A549 treated with AZD2906 at 1 μM for 4 hours (cell line): Measurements from ENCODE around the gene SHLD1. TPM values are rescaled to one million over a fixed set of nuclear protein-coding genes. Genes with fewer than 3 reads are reported as not detected.

Experiments used
- total RNA-seq: library from RNA; stranded (reverse); fragments of 200-300 nt; extraction: Qiagen RNA extraction; gene quantifications from 5 replicates; pipeline ENCODE4 v1.2.3, GENCODE V29; 2022

Gene SHLD1
- 6.5 to 7.8 TPM (median 6.9 TPM) in 5 replicates for total RNA-seq

GRCh38 chr20:5749952-5750779 is at the start of gene SHLD1:
Gene SHLD1, plus strand, starts transcription at chr20:5750401. Its CDS starts 22,465 bp downstream, at chr20:5772866.

Other genes starting within 250 kb of the SHLD1 start
- 11.7 to 15.1 TPM (median 14.3 TPM) in 5 replicates for gene GPCPD1, start 139.4 kb upstream of the SHLD1 start, total RNA-seq
- gene CHGB, start 161.1 kb downstream of the SHLD1 start, total RNA-seq, result 2.6 to 3.4 TPM (median 3.1 TPM) in 5 replicates
- 58.0 to 66.1 TPM (median 61.1 TPM) in 5 replicates for gene TRMT6, start 200.1 kb downstream of the SHLD1 start, total RNA-seq
- gene MCM8, start 200.3 kb downstream of the SHLD1 start, total RNA-seq, result 21.7 to 24.7 TPM (median 23.9 TPM) in 5 replicates